A673 (cell line): ENCODE results near the gene ZNF786. TPM values are rescaled to one million over a fixed set of nuclear protein-coding genes. Genes with fewer than 3 reads are reported as not detected.

Experiments
- BruUV-seq: library from RNA; stranded (reverse); fragments of 400-500 nt; replicated peaks from 2 replicates; lab custom pipeline; 2021; lab: Mats Ljungman, UMichigan
- CTCF ChIA-PET: fragments of 300-600 bp; sonication (Branson Sonifier 250); formaldehyde crosslinking; loops from one replicate; lab custom pipeline; 2022; ENCODE audit warnings: antibody characterized with exemption; lab: Charles Lee
- POLR2A ChIA-PET: fragments of 300-600 bp; sonication (Branson Sonifier 250); formaldehyde crosslinking; loops from one replicate; lab custom pipeline; 2022; ENCODE audit warnings: antibody characterized with exemption; ENCODE audit not compliant: low non-redundant PET; lab: Charles Lee
- DNase-seq: peaks from one replicate; pipeline ENCODE4 v3.0.0-alpha.2; 2015; ENCODE audit warnings: low spot score
- H3K27ac ChIP-seq: fragments of 200-600 bp; sonication (generic); 2 replicates; pipeline ENCODE4 v1.5.1; 2016; ENCODE audit warnings: mixed run types, low read depth, mild to moderate bottlenecking, mixed read lengths, antibody characterized with exemption, low read length; ENCODE audit not compliant: poor library complexity, severe bottlenecking
- H3K27me3 ChIP-seq: fragments of 200-600 bp; sonication (generic); replicated peaks from 2 replicates; pipeline ENCODE4 v1.6.1; 2017; ENCODE audit warnings: mixed run types, low read depth, mild to moderate bottlenecking, mixed read lengths, antibody characterized with exemption, low read length; ENCODE audit not compliant: insufficient read depth, poor library complexity
- H3K36me3 ChIP-seq: fragments of 200-600 bp; sonication (generic); 2 replicates; pipeline ENCODE4 v1.6.1; 2016; ENCODE audit warnings: mixed run types, mild to moderate bottlenecking, mixed read lengths, antibody characterized with exemption, low read length; ENCODE audit not compliant: insufficient read depth, poor library complexity, severe bottlenecking
- H3K4me1 ChIP-seq: fragments of 200-600 bp; sonication (generic); 2 replicates; pipeline ENCODE4 v1.6.1; 2017; ENCODE audit warnings: mixed run types, mild to moderate bottlenecking, mixed read lengths, antibody characterized with exemption, low read length; ENCODE audit not compliant: insufficient read depth, poor library complexity, severe bottlenecking
- H3K4me3 ChIP-seq: fragments of 200-600 bp; sonication (generic); 2 replicates; pipeline ENCODE4 v1.5.1; 2016; ENCODE audit warnings: low read depth, mixed run types, mild to moderate bottlenecking, mixed read lengths, low read length; ENCODE audit not compliant: poor library complexity, severe bottlenecking
- H3K9me3 ChIP-seq: fragments of 200-600 bp; sonication (generic); 2 replicates; pipeline ENCODE4 v1.6.1; 2016; ENCODE audit warnings: mixed run types, low read depth, mild to moderate bottlenecking, mixed read lengths, antibody characterized with exemption, low read length; ENCODE audit not compliant: poor library complexity, severe bottlenecking
- CTCF ChIP-seq: fragments of 300-800, 200-600 bp; sonication (generic); conservative IDR thresholded peaks from 2 replicates; pipeline ENCODE4 v1.5.1; 2017; ENCODE audit warnings: low read depth, mild to moderate bottlenecking, antibody characterized with exemption, low read length, moderate library complexity, mixed read lengths
- EZH2 ChIP-seq: fragments of 200-600 bp; sonication (generic); IDR thresholded peaks from 2 replicates; pipeline ENCODE4 v1.6.1; 2017; ENCODE audit warnings: borderline replicate concordance, low read depth, mild to moderate bottlenecking, mixed read lengths, antibody characterized with exemption, low read length; ENCODE audit not compliant: poor library complexity, severe bottlenecking
- intact Hi-C: fragments of 100-400 bp; cut with micrococcal nuclease; formaldehyde crosslinking; loops from one replicate; pipeline ENCODE4 v1.10.0; 2022; ENCODE audit not compliant: unreplicated experiment
- total RNA-seq: library from RNA; stranded (reverse); gene quantifications from 2 replicates; pipeline ENCODE4 v1.2.3, GENCODE V29; 2021

The ZNF786 gene
- total RNA-seq, 1 experiment from 2014 or later = 9.8 TPM

GRCh38 chr7:149023662-149024061, 66.9 kb downstream of the ZNF786 start:
- no peak overlapping the region for H3K4me3 ChIP-seq
- no peaks in the 10 kb centered on the region for H3K9me3 ChIP-seq
- DNase-seq = no peak
- ChIA-PET CTCF (no interaction called here), POLR2A (no interaction called here)
- intact Hi-C loops = no loop called here
- BruUV-seq = no TSS peak
- no peaks in the 10 kb centered on the region for H3K27me3 ChIP-seq
- peak overlapping the region; percentile 61 for H3K27ac ChIP-seq
- TF ChIP-seq CTCF = no peak
- no peak for TF ChIP-seq EZH2
- H3K4me1 ChIP-seq = peaks cover 39% of the 10 kb centered on the region
- peaks cover 34% of the 10 kb centered on the region for H3K36me3 ChIP-seq

GRCh38 chr7:149022756-149023360, 67.7 kb downstream of the ZNF786 start:
- POLR2A ChIA-PET = no interaction called here

GRCh38 chr7:149021725-149022062, 68.8 kb downstream of the ZNF786 start:
- POLR2A ChIA-PET = no interaction called here
- DNase-seq = no peak
- BruUV-seq = no TSS peak
- Histone ChIP-seq H3K9me3 (no peaks in the 10 kb centered on the region), H3K36me3 (peaks cover 48% of the 10 kb centered on the region), H3K4me3 (no peak overlapping the region), H3K27me3 (no peaks in the 10 kb centered on the region), H3K4me1 (peaks cover 34% of the 10 kb centered on the region), H3K27ac (peak overlapping the region; percentile 61)
- intact Hi-C loops = no loop called here
- TF ChIP-seq EZH2 = no peak
- no peak for TF ChIP-seq CTCF
- CTCF ChIA-PET = no interaction called here

More at GRCh38 chr7:149022756-149023360, 67.7 kb downstream of the ZNF786 start:
- BruUV-seq = no TSS peak
- H3K27me3 ChIP-seq = no peaks in the 10 kb centered on the region
- intact Hi-C loops = no loop called here
- CTCF ChIA-PET = no interaction called here
- H3K4me3 ChIP-seq = no peak overlapping the region
- no peak for TF ChIP-seq EZH2
- no peak for TF ChIP-seq CTCF
- H3K27ac ChIP-seq = peak overlapping the region; percentile 61
- peaks cover 39% of the 10 kb centered on the region for H3K4me1 ChIP-seq
- DNase-seq = no peak
- H3K9me3 ChIP-seq = no peaks in the 10 kb centered on the region
- peaks cover 37% of the 10 kb centered on the region for H3K36me3 ChIP-seq
